Activated T-helper 1 cell treated with anti-CD3 and anti-CD28 coated beads, Interleukin-12 subunit alpha, Interleukin-12 subunit beta, Interleukin-2, Interleukin-4 antibody, amounts not matched to agents 30 ng/mL and 10 ng/mL and 1 ng/mL, durations not matched to agents 14 hours and 24 hours and 36 hours (primary cell): Measurements from ENCODE around the gene PRX. TPM values are rescaled to one million over a fixed set of nuclear protein-coding genes. Genes with fewer than 3 reads are reported as not detected.
"Not testable (repeated sequence)": the region's sequence is repeated elsewhere in the genome, so short reads cannot be mapped to it uniquely, and the experiment has no call there.

Source experiments
- DNase-seq: peaks from one replicate; pipeline ENCODE4 v3.0.0; 2021; ENCODE audit warnings: low spot score
- H3K27ac Mint-ChIP-seq: one replicate; pipeline ENCODE4 v1.8.0; 2021; ENCODE audit warnings: mild to moderate bottlenecking, mixed read lengths
- H3K27me3 Mint-ChIP-seq: one replicate; pipeline ENCODE4 v1.8.0; 2022; ENCODE audit warnings: mild to moderate bottlenecking, moderate library complexity, mixed read lengths; ENCODE audit not compliant: insufficient read depth
- H3K36me3 Mint-ChIP-seq: one replicate; pipeline ENCODE4 v1.8.0; 2021; ENCODE audit warnings: low read depth, mixed read lengths
- H3K4me1 Mint-ChIP-seq: one replicate; pipeline ENCODE4 v1.8.0; 2021; ENCODE audit warnings: low read depth, mixed read lengths
- H3K4me3 Mint-ChIP-seq: one replicate; pipeline ENCODE4 v1.8.0; 2021; ENCODE audit warnings: mild to moderate bottlenecking, moderate library complexity, mixed read lengths
- H3K9me3 Mint-ChIP-seq: one replicate; pipeline ENCODE4 v1.8.0; 2021; ENCODE audit warnings: mixed read lengths
- intact Hi-C: fragments of 100-400 bp; cut with micrococcal nuclease; formaldehyde crosslinking; loops from one replicate; pipeline ENCODE4 v1.15.1; 2024
- total RNA-seq: library from RNA; stranded (reverse); gene quantifications from 2 replicates; pipeline ENCODE4 v1.2.3, GENCODE V29; 2022

The PRX gene
- total RNA-seq, 1 donor from 2014 or later: 0.99 TPM

GRCh38 chr19:40418040-40418439, 4.9 kb upstream of the PRX start:
- intact Hi-C loops: no loop called here
- peaks cover 3% of the 10 kb centered on the region for H3K27me3 Mint-ChIP-seq
- no peaks in the 10 kb centered on the region for H3K9me3 Mint-ChIP-seq
- peaks cover 9% of the 10 kb centered on the region for H3K36me3 Mint-ChIP-seq
- peaks cover 26% of the 10 kb centered on the region for H3K4me1 Mint-ChIP-seq
- peak overlapping the region; percentile 4 for H3K27ac Mint-ChIP-seq
- no peak overlapping the region for H3K4me3 Mint-ChIP-seq
- no peak for DNase-seq

- Mint-ChIP-seq H3K9me3 (no peaks in the 10 kb centered on the region), H3K27me3 (peaks cover 3% of the 10 kb centered on the region), H3K4me1 (peaks cover 25% of the 10 kb centered on the region), H3K4me3 (no peak overlapping the region), H3K36me3 (peaks cover 9% of the 10 kb centered on the region), H3K27ac (peak overlapping the region; percentile 4)
- DNase-seq: no peak
- intact Hi-C loops: no loop called here
Measured at GRCh38 chr19:40417643-40417981, 4.4 kb upstream of the PRX start.

- peaks cover 3% of the 10 kb centered on the region for H3K27me3 Mint-ChIP-seq
- peaks cover 3% of the 10 kb centered on the region for H3K36me3 Mint-ChIP-seq
- H3K9me3 Mint-ChIP-seq: no peaks in the 10 kb centered on the region
- H3K27ac Mint-ChIP-seq: peak overlapping the region; percentile 6
- H3K4me3 Mint-ChIP-seq: no peak overlapping the region
- no peak for DNase-seq
- peaks cover 20% of the 10 kb centered on the region for H3K4me1 Mint-ChIP-seq
- intact Hi-C loops: no loop called here
Measured at GRCh38 chr19:40416918-40417642, 3.9 kb upstream of the PRX start.

- H3K36me3 Mint-ChIP-seq: peaks cover 2% of the 10 kb centered on the region
- peaks cover 3% of the 10 kb centered on the region for H3K27me3 Mint-ChIP-seq
- no peak for DNase-seq
- H3K4me1 Mint-ChIP-seq: peaks cover 19% of the 10 kb centered on the region
- H3K27ac Mint-ChIP-seq: no peak overlapping the region
- intact Hi-C loops: no loop called here
- no peaks in the 10 kb centered on the region for H3K9me3 Mint-ChIP-seq
- no peak overlapping the region for H3K4me3 Mint-ChIP-seq
Measured at GRCh38 chr19:40415768-40416167, 2.6 kb upstream of the PRX start.

GRCh38 chr19:40414542-40415535, 1.7 kb upstream of the PRX start:
- Mint-ChIP-seq H3K27ac (no peak overlapping the region), H3K36me3 (no peaks in the 10 kb centered on the region), H3K4me3 (no peak overlapping the region), H3K9me3 (no peaks in the 10 kb centered on the region), H3K27me3 (peaks cover 3% of the 10 kb centered on the region), H3K4me1 (peaks cover 17% of the 10 kb centered on the region)
- intact Hi-C loops: no loop called here
- no peak for DNase-seq

- Mint-ChIP-seq H3K4me1 (peaks cover 14% of the 10 kb centered on the region), H3K27me3 (peaks cover 3% of the 10 kb centered on the region), H3K4me3 (no peak overlapping the region), H3K36me3 (no peaks in the 10 kb centered on the region), H3K9me3 (no peaks in the 10 kb centered on the region), H3K27ac (no peak overlapping the region)
- DNase-seq: no peak
- intact Hi-C loops: no loop called here
Measured at GRCh38 chr19:40412866-40413265, 312 bp downstream of the PRX start.

- H3K36me3 Mint-ChIP-seq: no peaks in the 10 kb centered on the region
- DNase-seq: no peak
- no peaks in the 10 kb centered on the region for H3K9me3 Mint-ChIP-seq
- peaks cover 3% of the 10 kb centered on the region for H3K27me3 Mint-ChIP-seq
- intact Hi-C loops: no loop called here
- no peak overlapping the region for H3K27ac Mint-ChIP-seq
- H3K4me1 Mint-ChIP-seq: peaks cover 11% of the 10 kb centered on the region
- H3K4me3 Mint-ChIP-seq: no peak overlapping the region
Measured at GRCh38 chr19:40411958-40412499, 1.1 kb downstream of the PRX start.

- H3K27me3 Mint-ChIP-seq: peaks cover 3% of the 10 kb centered on the region
- no peak overlapping the region for H3K4me3 Mint-ChIP-seq
- peaks cover 7% of the 10 kb centered on the region for H3K4me1 Mint-ChIP-seq
- no peaks in the 10 kb centered on the region for H3K36me3 Mint-ChIP-seq
- no peaks in the 10 kb centered on the region for H3K9me3 Mint-ChIP-seq
- H3K27ac Mint-ChIP-seq: no peak overlapping the region
- intact Hi-C loops: no loop called here
- no peak for DNase-seq
Measured at GRCh38 chr19:40411125-40411842, 1.9 kb downstream of the PRX start.

- Mint-ChIP-seq H3K4me1 (no peaks in the 10 kb centered on the region), H3K9me3 (no peaks in the 10 kb centered on the region), H3K4me3 (no peak overlapping the region), H3K27me3 (peaks cover 3% of the 10 kb centered on the region), H3K36me3 (no peaks in the 10 kb centered on the region), H3K27ac (no peak overlapping the region)
- DNase-seq: no peak
- intact Hi-C loops: no loop called here
Measured at GRCh38 chr19:40410030-40410389, 3.2 kb downstream of the PRX start.

GRCh38 chr19:40408598-40408925, 4.6 kb downstream of the PRX start:
- H3K4me3 Mint-ChIP-seq, H3K4me1 Mint-ChIP-seq, intact Hi-C loops, H3K27ac Mint-ChIP-seq, DNase-seq, H3K36me3 Mint-ChIP-seq, H3K9me3 Mint-ChIP-seq, H3K27me3 Mint-ChIP-seq: not testable (repeated sequence)

- no peak overlapping the region for H3K27ac Mint-ChIP-seq
- H3K4me1 Mint-ChIP-seq: peaks cover 10% of the 10 kb centered on the region
- H3K27me3 Mint-ChIP-seq: no peaks in the 10 kb centered on the region
- H3K36me3 Mint-ChIP-seq: no peaks in the 10 kb centered on the region
- no peaks in the 10 kb centered on the region for H3K9me3 Mint-ChIP-seq
- DNase-seq: no peak
- intact Hi-C loops: no loop called here
- no peak overlapping the region for H3K4me3 Mint-ChIP-seq
Measured at GRCh38 chr19:40407714-40408597, 5.2 kb downstream of the PRX start.
